ENCODE measurements around the gene MIEN1.
"Not testable (repeated sequence)": the region's sequence is repeated elsewhere in the genome, so short reads cannot be mapped to it uniquely, and the experiment has no call there.

Gene MIEN1

GRCh38 chr17:39716073-39716818, 14.1 kb downstream of the MIEN1 start:
- DNase-seq (ENCODE audit: low spot score): no peak

GRCh38 chr17:39715375-39716072, 14.8 kb downstream of the MIEN1 start:
- no peak for DNase-seq (ENCODE audit: low spot score)

- no peak for DNase-seq (ENCODE audit: low spot score)
Observed at GRCh38 chr17:39714234-39714633, 16.1 kb downstream of the MIEN1 start.

- no peak for DNase-seq (ENCODE audit: low spot score)
Observed at GRCh38 chr17:39711851-39712250, 18.5 kb downstream of the MIEN1 start.

- DNase-seq (ENCODE audit: low spot score): not testable (repeated sequence)
Observed at GRCh38 chr17:39711071-39711470, 19.3 kb downstream of the MIEN1 start.

- DNase-seq (ENCODE audit: low spot score): no peak
Observed at GRCh38 chr17:39709998-39710964, 20.1 kb downstream of the MIEN1 start.

GRCh38 chr17:39709319-39709997, 20.9 kb downstream of the MIEN1 start:
- DNase-seq (ENCODE audit: low spot score): no peak

- peak; percentile 13 for DNase-seq (ENCODE audit: low spot score)
Observed at GRCh38 chr17:39706921-39707337, 23.4 kb downstream of the MIEN1 start.

- no peak for DNase-seq (ENCODE audit: low spot score)
Observed at GRCh38 chr17:39706383-39706782, 23.9 kb downstream of the MIEN1 start.

- DNase-seq (ENCODE audit: low spot score): no peak
Observed at GRCh38 chr17:39705786-39706348, 24.5 kb downstream of the MIEN1 start.

GRCh38 chr17:39704821-39705551, 25.3 kb downstream of the MIEN1 start:
- no peak for DNase-seq (ENCODE audit: low spot score)

GRCh38 chr17:39703913-39704312, 26.4 kb downstream of the MIEN1 start:
- DNase-seq (ENCODE audit: low spot score): no peak

GRCh38 chr17:39702901-39703893, 27.1 kb downstream of the MIEN1 start:
- DNase-seq (ENCODE audit: low spot score): no peak

- DNase-seq (ENCODE audit: low spot score): no peak
Observed at GRCh38 chr17:39701784-39702422, 28.4 kb downstream of the MIEN1 start.

- no peak for DNase-seq (ENCODE audit: low spot score)
Observed at GRCh38 chr17:39701012-39701783, 29.1 kb downstream of the MIEN1 start.

- no peak for DNase-seq (ENCODE audit: low spot score)
Observed at GRCh38 chr17:39700148-39700987, 30.0 kb downstream of the MIEN1 start.

GRCh38 chr17:39699818-39700147, 30.5 kb downstream of the MIEN1 start, which contains the start of gene ERBB2:
Gene ERBB2, plus strand, starts transcription at chr17:39700064. Its CDS starts 175 bp downstream, at chr17:39700239.
- DNase-seq (ENCODE audit: low spot score): no peak

Data from CD4-positive, alpha-beta T cell treated with Interleukin-15 for 4 hours (primary cell).